Measurements from ENCODE around the gene C1orf226. TPM values are rescaled to one million over a fixed set of nuclear protein-coding genes. Genes with fewer than 3 reads are reported as not detected.

C1orf226 gene
- total RNA-seq, 2 donors from 2014 or later, result 5.7 to 9.1 TPM

- intact Hi-C loops (cut with DNase I), result loop anchor here in 1 of 2 donors (10.0 kb wide), 1 partner anchor 327 kb away; no protein-coding TSS in a partner anchor
- no peak for DNase-seq (ENCODE audit: low spot score)
These were observed 618 bp downstream of the C1orf226 start for GRCh38 chr1:162381941-162382750.

- no peak for DNase-seq (ENCODE audit: low spot score)
- intact Hi-C loops (cut with DNase I), result loop anchor here in 1 of 2 donors (10.0 kb wide), 1 partner anchor 328 kb away; no protein-coding TSS in a partner anchor
These were observed 1.6 kb downstream of the C1orf226 start for GRCh38 chr1:162383091-162383490.

DNA sequence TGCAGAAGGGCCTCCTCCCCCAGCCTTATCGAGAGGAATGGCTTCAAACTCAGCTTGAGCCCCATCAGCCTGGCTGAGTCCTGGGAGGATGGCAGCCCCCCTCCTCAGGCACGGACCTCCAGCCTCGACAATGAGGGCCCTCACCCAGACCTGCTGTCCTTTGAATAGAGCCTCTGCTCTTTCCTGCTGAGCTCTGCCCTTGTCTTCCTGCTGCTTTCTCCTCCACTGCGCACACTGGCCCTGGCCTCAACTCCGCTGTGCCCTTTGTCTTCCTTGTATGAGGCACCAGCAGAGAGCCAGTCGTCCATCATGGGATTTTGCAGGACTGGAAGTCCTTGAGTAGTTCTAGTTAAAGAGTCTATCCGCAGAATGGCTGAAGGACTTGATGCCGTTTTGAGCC is 2.0 kb downstream of the C1orf226 start:
- intact Hi-C loops (cut with DNase I), result loop anchor here in 1 of 2 donors (10.0 kb wide), 1 partner anchor 329 kb away; no protein-coding TSS in a partner anchor
- DNase-seq (ENCODE audit: low spot score), result no peak

DNA sequence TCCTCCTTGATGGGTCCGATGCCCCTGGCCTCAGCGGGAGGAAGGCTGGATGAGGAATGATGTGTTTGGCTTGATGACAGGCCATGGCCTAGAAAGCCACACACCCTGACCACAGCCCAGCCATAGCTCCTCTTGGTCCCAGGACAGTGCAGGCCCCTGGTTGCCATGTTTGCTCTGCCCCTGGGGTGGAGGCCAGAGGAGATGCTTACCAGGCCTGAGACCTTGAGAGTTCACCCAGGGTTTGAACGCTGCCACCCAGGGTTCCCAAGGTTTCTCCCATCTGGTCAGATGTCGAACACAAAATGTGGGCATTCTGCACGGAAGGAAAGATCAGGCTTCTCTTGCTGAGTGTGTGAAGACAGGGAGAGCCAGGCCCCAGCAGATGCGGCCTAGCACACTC is 2.6 kb downstream of the C1orf226 start:
- intact Hi-C loops (cut with DNase I), result loop anchor here in 1 of 2 donors (10.0 kb wide), 1 partner anchor 329 kb away; no protein-coding TSS in a partner anchor
- DNase-seq (ENCODE audit: low spot score), result no peak

- intact Hi-C loops (cut with DNase I), result loop anchor here in 1 of 2 donors (10.0 kb wide), 1 partner anchor 330 kb away; no protein-coding TSS in a partner anchor
- no peak for DNase-seq (ENCODE audit: low spot score)
These were observed 3.2 kb downstream of the C1orf226 start for GRCh38 chr1:162384601-162385279.

- DNase-seq (ENCODE audit: low spot score), result no peak
- intact Hi-C loops (cut with DNase I), result loop anchor here in 1 of 2 donors (10.0 kb wide), 1 partner anchor 330 kb away; no protein-coding TSS in a partner anchor
These were observed 3.7 kb downstream of the C1orf226 start for GRCh38 chr1:162385280-162385623.

GRCh38 chr1:162385702-162386101 is 4.2 kb downstream of the C1orf226 start:
- intact Hi-C loops (cut with DNase I), result loop anchor here in 1 of 2 donors (10.0 kb wide), 1 partner anchor 331 kb away; no protein-coding TSS in a partner anchor
- DNase-seq (ENCODE audit: low spot score), result no peak

DNA sequence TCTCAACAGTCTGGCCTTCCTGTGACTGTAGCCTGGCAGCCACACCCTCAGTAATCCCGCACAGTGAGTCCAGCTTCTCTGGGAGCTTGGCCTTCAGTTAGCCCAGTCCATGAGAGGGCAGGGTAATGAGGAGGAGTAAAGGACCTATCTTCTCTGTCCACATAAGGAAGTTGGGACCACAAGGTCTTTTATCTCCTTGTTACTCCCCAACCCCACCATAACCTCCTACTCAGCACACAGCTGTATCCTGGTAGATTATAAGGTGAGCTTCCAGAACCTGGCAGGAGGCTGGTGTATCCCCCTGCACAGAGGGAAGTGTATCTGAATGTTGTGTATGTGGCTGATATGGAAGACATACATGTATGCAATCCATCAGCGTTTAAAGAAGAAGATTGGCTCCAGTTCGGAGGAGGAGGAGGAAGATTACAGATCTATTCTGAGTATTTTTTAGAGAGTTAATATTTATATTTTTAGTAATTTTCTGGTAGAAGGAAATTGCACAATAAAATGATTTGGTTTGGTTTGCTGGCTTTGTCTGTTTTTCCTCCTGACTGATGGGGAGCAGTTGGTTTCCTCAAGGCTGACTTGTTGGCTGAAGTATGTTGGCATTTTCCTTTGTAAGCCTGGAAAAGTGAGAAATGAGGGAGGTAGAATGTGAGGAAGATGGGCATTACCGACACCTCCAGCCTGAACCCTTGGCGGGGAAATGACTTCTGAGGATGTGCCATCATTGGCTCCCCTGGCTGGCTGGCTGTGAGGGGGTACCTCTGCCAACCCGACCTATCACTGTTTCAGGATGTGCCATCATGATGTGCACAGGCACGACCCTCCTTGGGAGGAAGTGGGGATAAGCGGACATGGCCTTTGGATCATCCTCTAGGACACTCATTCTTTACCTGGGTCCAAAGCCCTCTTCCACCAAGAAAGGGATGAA is 5.0 kb downstream of the C1orf226 start:
- DNase-seq (ENCODE audit: low spot score), result no peak
- intact Hi-C loops (cut with DNase I), result loop anchor here in 1 of 2 donors (10.0 kb wide), 1 partner anchor 332 kb away; no protein-coding TSS in a partner anchor

DNA sequence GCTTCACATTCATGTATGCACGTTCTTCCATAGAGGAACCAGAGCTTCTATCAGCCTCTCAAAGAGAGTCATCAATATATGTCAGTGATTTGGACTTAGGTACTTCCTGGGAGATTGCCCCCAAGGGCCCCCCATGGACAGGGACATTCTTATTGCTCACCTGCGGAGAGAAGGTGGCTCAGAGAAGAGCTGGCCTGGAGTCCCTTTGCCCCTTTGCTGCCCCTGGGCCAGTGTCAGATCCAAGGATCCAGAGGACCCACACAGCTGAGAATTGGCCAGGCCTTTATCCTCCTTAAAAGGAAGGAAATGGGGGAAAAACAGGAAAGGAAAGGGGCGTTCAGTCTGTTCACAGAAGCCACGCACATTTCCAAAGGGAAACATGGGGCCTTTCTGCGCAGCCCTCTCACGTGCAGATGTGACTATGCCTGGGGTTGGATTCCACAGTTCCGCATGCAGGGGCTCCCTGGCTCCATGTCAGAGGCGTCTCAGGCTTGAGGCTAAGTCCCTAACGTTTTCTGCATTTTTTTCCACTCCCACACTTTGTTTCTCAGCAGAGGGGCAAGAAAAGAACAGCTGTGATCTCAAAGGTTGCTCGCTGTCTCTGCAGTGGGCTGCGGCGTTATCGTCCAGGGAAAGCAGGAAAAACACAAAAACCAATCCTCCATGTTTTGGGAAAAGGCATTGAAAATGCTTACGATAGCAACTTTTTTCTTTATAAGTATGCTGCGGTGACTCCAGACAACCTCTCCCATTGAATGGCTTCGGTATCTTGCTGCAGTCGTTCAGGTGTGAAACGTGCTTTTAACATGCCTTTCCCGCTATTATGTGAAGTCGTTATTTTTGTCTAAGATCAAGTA is 5.9 kb downstream of the C1orf226 start:
- intact Hi-C loops (cut with DNase I), result loop anchor here in 1 of 2 donors (10.0 kb wide), 1 partner anchor 333 kb away; no protein-coding TSS in a partner anchor
- DNase-seq (ENCODE audit: low spot score), result no peak

DNA sequence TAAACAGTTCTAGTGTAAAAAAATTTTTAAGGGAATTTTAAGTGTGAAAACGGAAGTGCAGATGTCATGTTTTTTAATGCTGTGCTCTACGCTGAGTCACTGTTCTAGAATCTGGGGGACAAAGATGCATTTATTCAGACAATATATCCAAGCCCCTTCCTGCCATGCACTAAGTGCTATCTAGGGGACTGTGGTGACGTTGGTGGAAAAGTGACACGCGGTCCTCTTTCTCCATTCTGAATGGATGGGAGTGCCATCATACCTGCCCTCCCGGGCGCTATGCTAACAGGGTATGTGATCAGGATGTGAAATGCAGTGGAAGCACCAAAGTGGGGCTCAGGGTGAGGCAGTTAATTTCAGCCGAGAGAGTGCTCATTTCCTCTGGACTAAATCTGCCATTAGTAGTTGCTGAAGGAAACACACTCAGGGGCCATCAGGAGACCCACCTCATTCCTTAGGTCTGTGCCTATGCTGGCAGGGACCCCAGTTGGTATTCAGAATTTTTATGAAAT is 6.6 kb downstream of the C1orf226 start:
- intact Hi-C loops (cut with DNase I), result loop anchor here in 1 of 2 donors (10.0 kb wide), 1 partner anchor 333 kb away; no protein-coding TSS in a partner anchor
- no peak for DNase-seq (ENCODE audit: low spot score)

DNA sequence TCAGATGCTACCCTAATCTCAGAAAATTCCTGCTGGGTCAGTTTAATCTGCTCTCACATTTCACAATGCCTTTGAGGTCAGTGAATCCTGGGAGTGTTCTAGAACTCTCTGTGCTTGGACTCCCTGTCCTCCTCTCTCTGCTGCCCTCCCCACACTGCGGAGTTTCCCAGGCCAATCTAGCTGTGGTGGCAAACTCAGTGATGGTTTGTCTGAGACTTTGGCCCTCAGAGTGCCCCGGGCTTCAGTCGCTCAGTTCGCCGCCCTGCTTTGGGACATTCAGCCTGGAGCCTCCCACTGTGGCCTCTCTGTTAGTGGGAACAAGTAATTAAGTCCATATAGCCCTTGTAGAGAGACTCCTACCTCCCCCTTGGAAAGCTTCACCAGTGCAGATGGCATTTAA is 7.1 kb downstream of the C1orf226 start:
- DNase-seq (ENCODE audit: low spot score), result no peak
- intact Hi-C loops (cut with DNase I), result loop anchor here in 1 of 2 donors (10.0 kb wide), 1 partner anchor 334 kb away; no protein-coding TSS in a partner anchor

GRCh38 chr1:162389021-162389818 is 7.7 kb downstream of the C1orf226 start:
- no peak for DNase-seq (ENCODE audit: low spot score)
- intact Hi-C loops (cut with DNase I), result loop anchor here in 1 of 2 donors (10.0 kb wide), 1 partner anchor 334 kb away; no protein-coding TSS in a partner anchor

DNA sequence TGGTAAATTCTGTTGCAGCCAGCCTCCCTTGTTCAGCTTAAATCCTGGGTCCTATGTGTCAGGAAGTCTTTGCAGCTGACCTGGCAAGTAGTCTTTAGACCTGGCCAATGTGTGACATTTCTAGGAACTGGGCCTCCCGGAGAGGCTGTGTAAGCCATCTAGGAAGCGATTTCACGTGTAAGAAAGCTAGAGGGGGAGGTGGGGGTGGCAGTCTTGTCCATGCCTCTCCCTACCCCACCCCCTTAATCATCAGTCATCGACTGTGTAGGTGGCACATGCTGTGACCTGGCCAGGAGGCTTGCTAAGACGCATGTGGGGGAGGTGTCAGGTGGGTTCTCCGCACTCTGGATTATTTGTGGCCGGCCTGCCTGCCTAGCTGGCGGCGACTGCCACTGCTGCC is 8.4 kb downstream of the C1orf226 start:
- intact Hi-C loops (cut with DNase I), result loop anchor here (5.0 to 10.0 kb wide), 2 partner anchors 333 to 335 kb away; no protein-coding TSS in a partner anchor
- DNase-seq (ENCODE audit: low spot score), result no peak

DNA sequence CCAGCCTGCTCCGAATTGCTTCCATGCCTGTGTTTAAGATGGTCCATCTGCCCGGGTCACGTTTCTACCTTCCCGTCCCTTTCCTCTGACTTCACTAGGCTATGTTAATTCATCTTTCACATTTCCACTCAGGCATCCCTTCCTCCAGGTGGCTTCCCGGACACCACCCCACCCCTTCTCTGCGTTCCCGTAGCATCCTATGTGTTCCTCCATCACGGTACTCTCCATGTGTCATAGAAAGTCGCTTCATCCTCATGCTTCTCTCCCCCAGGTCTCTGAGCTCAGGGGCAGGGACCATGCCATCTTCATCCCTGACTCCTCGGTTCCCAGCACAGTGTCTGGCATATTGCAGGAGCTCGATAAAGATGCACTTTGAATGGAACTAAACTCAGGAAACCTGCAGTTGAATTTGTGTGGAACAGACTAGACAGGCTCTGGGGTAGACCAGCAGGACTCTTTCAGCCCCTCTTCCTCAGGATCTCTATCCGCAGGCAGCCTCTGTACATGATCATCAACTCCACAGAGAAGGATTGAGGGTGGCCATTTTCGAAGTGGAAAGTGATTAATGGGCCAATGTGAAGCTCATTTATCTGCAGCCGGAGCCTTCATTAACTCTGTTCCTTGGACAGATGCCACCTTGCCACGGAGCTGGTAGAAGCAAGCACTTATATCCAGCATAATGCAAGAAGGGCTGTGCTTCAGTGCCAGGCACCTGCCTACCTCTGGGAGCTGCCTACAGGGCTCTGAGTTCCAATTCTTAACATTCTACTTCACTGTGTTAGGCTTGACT is 9.1 kb downstream of the C1orf226 start:
- intact Hi-C loops (cut with DNase I), result loop anchor here in 1 of 2 donors (5.0 kb wide), 1 partner anchor 333 kb away; no protein-coding TSS in a partner anchor
- no peak for DNase-seq (ENCODE audit: low spot score)

DNA sequence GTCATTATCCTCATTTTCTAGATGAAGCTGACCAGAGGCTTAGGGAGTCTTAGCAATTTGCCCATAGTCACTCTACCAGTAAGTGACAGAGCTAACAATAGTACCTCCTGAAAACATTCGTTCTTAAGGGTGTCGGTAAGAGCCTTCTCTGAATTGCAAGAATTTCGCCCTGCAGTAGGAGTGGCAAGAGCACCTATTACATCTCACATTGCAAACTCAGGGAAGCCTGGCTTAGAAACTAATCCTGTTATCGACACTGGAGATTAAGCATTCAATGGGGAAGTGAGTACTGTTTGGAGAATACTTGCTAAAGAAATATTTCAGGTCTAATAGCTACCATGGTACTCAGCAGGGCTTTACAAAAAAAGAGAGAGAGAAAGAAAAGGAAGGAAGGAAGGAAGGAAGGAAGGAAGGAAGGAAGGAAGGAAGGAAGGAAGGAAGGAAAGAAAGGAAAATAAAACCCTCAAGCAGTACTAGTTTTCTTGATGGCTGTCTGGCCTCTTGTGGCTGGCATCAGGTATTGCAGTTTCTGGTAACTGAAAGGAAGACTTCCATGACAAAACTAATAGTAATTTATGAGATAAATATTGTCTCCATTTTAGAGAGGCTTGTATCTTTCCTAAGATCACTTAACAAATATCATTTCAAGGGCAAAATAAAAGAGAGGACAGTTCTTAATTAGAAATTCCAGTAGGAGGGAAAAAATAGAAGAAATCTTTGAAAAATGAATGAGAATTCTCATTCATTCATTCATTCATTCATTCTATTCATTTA is 10.4 kb downstream of the C1orf226 start:
- DNase-seq (ENCODE audit: low spot score), result no peak

More for the DNA sequence above, 10.4 kb downstream of the C1orf226 start:
- intact Hi-C loops (cut with DNase I), result loop anchor here in 1 of 2 donors (5.0 kb wide), 1 partner anchor 335 kb away; no protein-coding TSS in a partner anchor
